Sigmoid colon (tissue), 4 donors: Measurements from ENCODE around the gene CTSW.

Experiments
- CTCF ChIP-seq, 4 experiments: fragments of 450-650 bp in 3 of 4; fragments of 200-600 bp in 1 of 4; IDR thresholded peaks; one replicate each; pipeline ENCODE4 v1.5.1; 2016 to 2019; ENCODE audit warnings: antibody characterized with exemption in 4 of 4, mild to moderate bottlenecking in 3 of 4, moderate library complexity in 2 of 4
- POLR2A ChIP-seq, 2 donors: fragments of 450-650 bp; IDR thresholded peaks; one replicate each; pipeline ENCODE4 v1.6.1; 2016; ENCODE audit warnings: antibody characterized with exemption in 2 of 2, mild to moderate bottlenecking in 2 of 2, moderate library complexity in 2 of 2
- POLR2AphosphoS5 ChIP-seq, 4 donors: sonication (generic); formaldehyde crosslinking; IDR thresholded peaks; one replicate each; pipeline ENCODE4 v1.6.1; 2017; ENCODE audit warnings: antibody characterized with exemption in 4 of 4

GRCh38 chr11:65897020-65897471 is 17.4 kb downstream of the CTSW start:
- no peak for TF ChIP-seq CTCF (IDR thresholded peaks at IDR 0.05)
- TF ChIP-seq POLR2A (IDR thresholded peaks at IDR 0.05): no peak
- TF ChIP-seq POLR2AphosphoS5 (IDR thresholded peaks at IDR 0.05): no peak
